Neural cell (in vitro differentiated cells): Measurements from ENCODE around the gene TNFRSF19.

Experiments used
- EZH2 ChIP-seq: fragments of 200-600, 300-800 bp; shearing (Covaris generic), sonication (generic); IDR thresholded peaks from 2 replicates; pipeline ENCODE4 v1.6.1; 2014; ENCODE audit warnings: antibody characterized with exemption, low read length, borderline replicate concordance, mild to moderate bottlenecking; ENCODE audit not compliant: insufficient read depth, poor library complexity, severe bottlenecking
- POLR2AphosphoS5 ChIP-seq: IDR thresholded peaks from 2 replicates; pipeline ENCODE4 v1.6.1; 2012
- TF ChIP-seq, protein P1 (sequence below): fragments of 450-650 bp; IDR thresholded peaks from 2 replicates; pipeline ENCODE4 v1.5.1; 2014; ENCODE audit warnings: antibody characterized with exemption, mild to moderate bottlenecking, moderate library complexity; ENCODE audit not compliant: poor library complexity, severe bottlenecking

DNA sequence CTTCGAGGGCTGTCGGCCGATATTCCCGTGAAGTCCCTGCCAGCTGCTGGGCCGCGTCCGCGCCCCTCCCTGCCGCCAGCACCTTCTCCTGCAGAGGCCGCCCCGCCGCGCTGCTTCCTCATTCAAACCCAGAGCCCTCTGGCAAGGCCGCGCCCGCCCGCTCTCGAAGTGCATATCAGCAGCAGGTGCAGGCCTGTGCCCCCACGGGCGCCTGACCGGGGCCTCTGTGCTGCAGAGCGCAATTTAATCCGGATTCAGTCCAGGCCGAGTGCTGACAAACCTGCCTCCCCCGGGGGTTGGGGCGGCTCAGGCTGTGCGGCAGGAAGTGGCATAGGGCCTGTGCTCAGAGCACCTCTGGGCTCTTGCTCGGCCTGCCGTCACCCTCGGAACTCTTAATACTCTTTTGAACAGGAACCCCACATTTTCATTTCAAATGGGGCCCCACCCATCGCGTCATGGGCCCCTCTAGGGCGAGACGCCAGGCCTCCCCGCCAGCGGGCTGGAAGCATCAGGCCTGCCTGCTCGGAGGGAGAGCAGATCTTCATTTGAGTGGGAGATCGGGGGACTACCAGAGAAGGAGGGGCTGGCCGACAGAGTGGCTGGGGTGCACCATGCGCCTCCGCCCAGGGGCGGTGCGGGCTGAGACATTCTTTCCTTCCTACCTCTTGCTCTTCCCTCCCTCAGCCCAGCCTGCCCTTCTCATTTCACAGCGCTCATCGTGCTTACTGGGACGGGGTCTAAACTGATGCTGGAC lies 125.7 kb downstream of the TNFRSF19 start:
- TF ChIP-seq EZH2, result no peak
- TF ChIP-seq, protein P1, sequence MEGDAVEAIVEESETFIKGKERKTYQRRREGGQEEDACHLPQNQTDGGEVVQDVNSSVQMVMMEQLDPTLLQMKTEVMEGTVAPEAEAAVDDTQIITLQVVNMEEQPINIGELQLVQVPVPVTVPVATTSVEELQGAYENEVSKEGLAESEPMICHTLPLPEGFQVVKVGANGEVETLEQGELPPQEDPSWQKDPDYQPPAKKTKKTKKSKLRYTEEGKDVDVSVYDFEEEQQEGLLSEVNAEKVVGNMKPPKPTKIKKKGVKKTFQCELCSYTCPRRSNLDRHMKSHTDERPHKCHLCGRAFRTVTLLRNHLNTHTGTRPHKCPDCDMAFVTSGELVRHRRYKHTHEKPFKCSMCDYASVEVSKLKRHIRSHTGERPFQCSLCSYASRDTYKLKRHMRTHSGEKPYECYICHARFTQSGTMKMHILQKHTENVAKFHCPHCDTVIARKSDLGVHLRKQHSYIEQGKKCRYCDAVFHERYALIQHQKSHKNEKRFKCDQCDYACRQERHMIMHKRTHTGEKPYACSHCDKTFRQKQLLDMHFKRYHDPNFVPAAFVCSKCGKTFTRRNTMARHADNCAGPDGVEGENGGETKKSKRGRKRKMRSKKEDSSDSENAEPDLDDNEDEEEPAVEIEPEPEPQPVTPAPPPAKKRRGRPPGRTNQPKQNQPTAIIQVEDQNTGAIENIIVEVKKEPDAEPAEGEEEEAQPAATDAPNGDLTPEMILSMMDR, result no peak
- TF ChIP-seq POLR2AphosphoS5, result no peak
